ENCODE measurements around the gene CHFR. TPM values are rescaled to one million over a fixed set of nuclear protein-coding genes. Genes with fewer than 3 reads are reported as not detected.
A peak's percentile ranks its signal among the peaks of the same experiment; 100 is the strongest.
"Not testable (repeated sequence)": the region's sequence is repeated elsewhere in the genome, so short reads cannot be mapped to it uniquely, and the experiment has no call there.

Gene CHFR
- total and polyA plus RNA-seq, 3 donors from 2014 or later: 62.2 to 100 (median 89.6) TPM

DNA sequence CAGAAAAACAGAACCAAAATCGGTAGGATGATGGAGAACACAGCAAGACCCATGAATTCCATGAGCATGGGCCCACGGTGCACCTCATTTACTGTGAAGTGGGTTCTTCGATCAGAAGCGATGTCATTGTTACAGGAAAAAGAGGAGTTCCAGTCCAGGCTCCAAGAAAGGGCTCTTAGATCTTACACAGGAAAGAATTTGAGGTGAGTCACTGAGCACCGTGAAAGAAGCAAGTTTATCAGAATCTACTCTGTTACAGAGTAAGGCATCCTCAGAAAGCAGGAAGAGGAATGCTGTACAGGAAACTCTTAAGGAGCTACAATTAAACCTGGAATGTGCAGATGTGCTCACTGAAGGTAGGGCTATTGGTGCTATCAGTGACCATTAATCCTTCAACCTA is 11.6 kb upstream of the CHFR start:
- WGBS, 2 donors: 82% methylated on average over 5 of the region's 5 CpGs
- H3K36me3 ChIP-seq (ENCODE audit: low read depth, missing control alignments): no peaks in the 10 kb centered on the region
- no peaks in the 10 kb centered on the region for H3K4me1 ChIP-seq
- no peak overlapping the region for H3K4me3 ChIP-seq
- TF ChIP-seq POLR2A (IDR thresholded peaks at IDR 0.05): no peak
- TF ChIP-seq, protein P1, sequence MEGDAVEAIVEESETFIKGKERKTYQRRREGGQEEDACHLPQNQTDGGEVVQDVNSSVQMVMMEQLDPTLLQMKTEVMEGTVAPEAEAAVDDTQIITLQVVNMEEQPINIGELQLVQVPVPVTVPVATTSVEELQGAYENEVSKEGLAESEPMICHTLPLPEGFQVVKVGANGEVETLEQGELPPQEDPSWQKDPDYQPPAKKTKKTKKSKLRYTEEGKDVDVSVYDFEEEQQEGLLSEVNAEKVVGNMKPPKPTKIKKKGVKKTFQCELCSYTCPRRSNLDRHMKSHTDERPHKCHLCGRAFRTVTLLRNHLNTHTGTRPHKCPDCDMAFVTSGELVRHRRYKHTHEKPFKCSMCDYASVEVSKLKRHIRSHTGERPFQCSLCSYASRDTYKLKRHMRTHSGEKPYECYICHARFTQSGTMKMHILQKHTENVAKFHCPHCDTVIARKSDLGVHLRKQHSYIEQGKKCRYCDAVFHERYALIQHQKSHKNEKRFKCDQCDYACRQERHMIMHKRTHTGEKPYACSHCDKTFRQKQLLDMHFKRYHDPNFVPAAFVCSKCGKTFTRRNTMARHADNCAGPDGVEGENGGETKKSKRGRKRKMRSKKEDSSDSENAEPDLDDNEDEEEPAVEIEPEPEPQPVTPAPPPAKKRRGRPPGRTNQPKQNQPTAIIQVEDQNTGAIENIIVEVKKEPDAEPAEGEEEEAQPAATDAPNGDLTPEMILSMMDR (IDR thresholded peaks at IDR 0.05): no peak
- intact Hi-C loops (cut with DNase I; ENCODE audit: low total_unique reads): no loop called here
- DNase-seq: no peak
- no peaks in the 10 kb centered on the region for H3K9me3 ChIP-seq
- H3K27ac ChIP-seq: no peak overlapping the region
- H3K27me3 ChIP-seq: no peaks in the 10 kb centered on the region

DNA sequence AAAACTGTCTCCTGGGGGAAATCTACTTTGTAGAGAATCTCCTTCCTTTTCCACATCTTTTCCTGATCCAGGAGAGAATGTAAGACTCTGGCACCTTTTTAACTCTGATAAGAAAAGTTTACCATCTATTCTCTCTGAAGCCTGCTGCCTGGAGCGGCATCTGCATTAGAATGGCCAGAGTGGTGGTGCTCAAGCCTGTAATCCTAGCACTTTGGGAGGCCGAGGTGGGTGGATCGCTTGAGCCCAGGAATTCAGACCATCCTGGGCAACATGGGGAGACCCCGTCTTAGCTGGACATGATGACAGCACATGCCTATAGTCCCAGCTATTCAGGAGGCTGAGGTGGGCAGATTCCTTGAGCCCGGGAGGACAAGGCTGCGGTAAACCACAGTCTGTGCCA is 1.4 kb upstream of the CHFR start:
- intact Hi-C loops (cut with DNase I; ENCODE audit: low total_unique reads): no loop called here
- Histone ChIP-seq H3K27me3 (no peaks in the 10 kb centered on the region), H3K36me3 (ENCODE audit: low read depth, missing control alignments) (no peaks in the 10 kb centered on the region), H3K9me3 (no peaks in the 10 kb centered on the region), H3K4me3 (no peak overlapping the region), H3K4me1 (peaks cover 7% of the 10 kb centered on the region), H3K27ac (peak overlapping the region in 1 of 2 donors; percentile 94)
- no peak for DNase-seq
- TF ChIP-seq, protein P1 (IDR thresholded peaks at IDR 0.05): no peak
- no peak for TF ChIP-seq POLR2A (IDR thresholded peaks at IDR 0.05)
- 46 to 71% methylated on average over 6 of the region's 6 CpGs for WGBS, 2 donors

DNA sequence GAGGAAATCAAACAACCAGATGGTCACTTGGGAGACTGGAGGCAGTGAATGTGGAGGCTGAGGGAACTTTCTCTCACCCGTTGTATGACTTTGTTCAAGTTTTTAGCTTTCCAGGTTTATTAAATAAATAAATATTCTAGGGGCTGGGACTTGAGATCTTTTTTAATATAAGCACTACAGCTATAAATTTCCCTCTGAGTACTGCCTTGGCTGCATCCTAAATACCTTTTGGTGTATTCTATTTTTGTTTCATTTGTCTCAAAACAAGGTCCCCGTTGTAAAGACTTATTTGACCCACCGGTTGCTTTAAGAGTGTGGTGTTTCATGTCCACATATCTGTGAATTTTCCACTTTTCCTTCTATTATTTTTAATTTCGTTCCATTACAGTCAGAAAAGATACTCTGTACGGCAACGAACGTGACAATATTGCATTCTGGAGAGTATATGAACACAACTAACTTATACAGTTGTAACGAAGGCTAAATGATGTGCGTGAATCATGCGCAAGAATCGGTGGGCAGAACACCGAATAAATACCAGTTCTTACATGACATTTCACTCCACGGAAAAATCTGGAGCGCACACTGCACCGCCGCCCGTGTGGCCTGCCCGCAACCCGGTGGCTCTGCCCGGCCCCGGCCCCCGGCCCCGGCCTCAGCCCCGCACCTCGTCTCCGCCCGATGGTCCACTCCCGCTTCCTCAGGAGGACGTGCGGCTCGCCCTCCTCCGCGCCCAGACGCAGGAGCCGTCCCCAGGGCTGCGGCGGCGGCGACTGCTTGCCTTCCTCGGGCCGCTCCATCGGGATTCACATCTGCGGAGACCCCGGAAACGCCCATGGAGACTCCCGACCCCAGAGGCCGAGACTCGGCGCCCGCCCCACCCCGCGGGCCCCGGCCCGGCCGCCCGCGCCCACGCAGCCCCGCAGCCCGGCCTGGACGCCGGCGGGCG is 602 bp downstream of the CHFR start:
- DNase-seq: no peak
- intact Hi-C loops (cut with DNase I; ENCODE audit: low total_unique reads): no loop called here
- Histone ChIP-seq H3K4me1 (peaks cover 7% of the 10 kb centered on the region), H3K9me3 (no peaks in the 10 kb centered on the region), H3K36me3 (ENCODE audit: low read depth, missing control alignments) (no peaks in the 10 kb centered on the region), H3K27ac (peak overlapping the region in 1 of 2 donors; percentile 94), H3K27me3 (no peaks in the 10 kb centered on the region), H3K4me3 (peak overlapping the region; percentile 75 to 89)
- TF ChIP-seq, protein P1 (IDR thresholded peaks at IDR 0.05): no peak
- no peak for TF ChIP-seq POLR2A (IDR thresholded peaks at IDR 0.05)
- 7 to 20% methylated on average over 19 to 46 of the region's 64 CpGs for WGBS, 2 donors

GRCh38 chr12:132881818-132882217 is 5.6 kb downstream of the CHFR start:
- DNase-seq: no peak
- Histone ChIP-seq H3K27me3 (no peaks in the 10 kb centered on the region), H3K4me1 (no peaks in the 10 kb centered on the region), H3K27ac (no peak overlapping the region), H3K4me3 (no peak overlapping the region), H3K36me3 (ENCODE audit: low read depth, missing control alignments) (no peaks in the 10 kb centered on the region), H3K9me3 (no peaks in the 10 kb centered on the region)
- TF ChIP-seq, protein P1 (IDR thresholded peaks at IDR 0.05): no peak
- TF ChIP-seq POLR2A (IDR thresholded peaks at IDR 0.05): no peak
- intact Hi-C loops (cut with DNase I; ENCODE audit: low total_unique reads): no loop called here
- WGBS, 2 donors: 87 to 90% methylated on average over 7 of the region's 7 CpGs

- H3K4me3 ChIP-seq; intact Hi-C loops (cut with DNase I; ENCODE audit: low total_unique reads); H3K27me3 ChIP-seq; H3K9me3 ChIP-seq; DNase-seq; H3K27ac ChIP-seq; H3K4me1 ChIP-seq; H3K36me3 ChIP-seq (ENCODE audit: low read depth, missing control alignments): not testable (repeated sequence)
- 94% methylated on average over 6 to 21 of the region's 21 CpGs for WGBS, 2 donors
These were observed 12.8 kb downstream of the CHFR start for GRCh38 chr12:132874620-132875019.

Data from testis (tissue), 3 donors.